ENCODE measurements around the gene SCAMP5. TPM values are rescaled to one million over a fixed set of nuclear protein-coding genes. Genes with fewer than 3 reads are reported as not detected.
A peak's percentile ranks its signal among the peaks of the same experiment; 100 is the strongest.

The SCAMP5 gene, protein sequence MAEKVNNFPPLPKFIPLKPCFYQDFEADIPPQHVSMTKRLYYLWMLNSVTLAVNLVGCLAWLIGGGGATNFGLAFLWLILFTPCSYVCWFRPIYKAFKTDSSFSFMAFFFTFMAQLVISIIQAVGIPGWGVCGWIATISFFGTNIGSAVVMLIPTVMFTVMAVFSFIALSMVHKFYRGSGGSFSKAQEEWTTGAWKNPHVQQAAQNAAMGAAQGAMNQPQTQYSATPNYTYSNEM
- 1 to 10 TPM in 1 of 2 experiments, under 1 TPM in 1; 0.65 to 1.1 TPM for total RNA-seq

DNA sequence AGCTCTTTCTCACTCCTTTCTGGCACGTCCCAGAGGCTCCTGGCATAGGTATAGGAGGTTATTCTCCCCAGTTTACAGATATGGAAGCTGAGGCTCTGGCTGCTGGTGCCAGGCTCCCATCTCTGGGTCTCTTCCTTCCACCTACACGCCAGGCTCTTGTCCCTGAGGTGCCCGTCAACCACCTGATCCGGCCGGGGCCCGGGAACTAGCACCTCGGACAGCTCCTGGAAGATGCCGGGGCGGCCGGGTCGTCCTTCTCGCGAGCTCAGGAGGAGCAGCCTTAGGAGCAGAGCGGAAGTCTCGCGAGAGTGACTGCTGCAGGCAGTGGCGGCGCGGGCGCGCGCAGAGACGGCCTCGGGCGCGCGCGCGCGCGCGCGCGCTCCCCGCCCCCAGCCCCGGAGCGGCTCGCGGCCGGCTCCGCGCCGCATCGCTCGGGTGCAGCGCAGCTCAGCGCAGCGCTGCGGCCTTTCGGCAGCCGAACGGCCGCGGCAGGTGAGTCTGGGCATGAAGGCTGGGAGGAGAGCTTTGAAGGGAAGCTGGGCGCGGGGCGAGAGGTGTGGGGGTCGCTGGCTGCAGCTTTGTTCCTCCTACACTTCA lies at the start of gene SCAMP5:
Gene SCAMP5, plus strand, starts transcription at position 382 of the 597 bp plus-strand sequence. CDS start 16,277 bp downstream, outside the sequence.
- peak; percentile 99 for ATAC-seq
- POLR2A ChIA-PET, result interaction anchor here (0.9 to 2.2 kb wide), 6 partner anchors 10 to 44 kb away, joined by 3 to 7 read pairs (median 3); partner anchors contain the start of genes PPCDC and RPP25
- Mint-ChIP-seq H3K27ac (no peak within 1 kb of the TSS), H3K4me3 (peak within 1 kb of the TSS; percentile 68), H3K4me1 (ENCODE audit: low read depth) (peaks cover 11% of the 10 kb centered on the region), H3K9me3 (no peaks in the 10 kb centered on the region), H3K27me3 (peaks cover 37% of the 10 kb centered on the region), H3K36me3 (ENCODE audit: low read depth) (no peaks in the 10 kb centered on the region)
- DNase-seq, result peak; percentile 96
- intact Hi-C loops (cut with micrococcal nuclease), result no loop called here
- CTCF ChIA-PET, result interaction anchor here (0.5 to 1.2 kb wide), 5 partner anchors 13 to 209 kb away, joined by 3 read pairs; partner anchors contain the start of gene C15orf39
- TF ChIP-seq, protein P1, sequence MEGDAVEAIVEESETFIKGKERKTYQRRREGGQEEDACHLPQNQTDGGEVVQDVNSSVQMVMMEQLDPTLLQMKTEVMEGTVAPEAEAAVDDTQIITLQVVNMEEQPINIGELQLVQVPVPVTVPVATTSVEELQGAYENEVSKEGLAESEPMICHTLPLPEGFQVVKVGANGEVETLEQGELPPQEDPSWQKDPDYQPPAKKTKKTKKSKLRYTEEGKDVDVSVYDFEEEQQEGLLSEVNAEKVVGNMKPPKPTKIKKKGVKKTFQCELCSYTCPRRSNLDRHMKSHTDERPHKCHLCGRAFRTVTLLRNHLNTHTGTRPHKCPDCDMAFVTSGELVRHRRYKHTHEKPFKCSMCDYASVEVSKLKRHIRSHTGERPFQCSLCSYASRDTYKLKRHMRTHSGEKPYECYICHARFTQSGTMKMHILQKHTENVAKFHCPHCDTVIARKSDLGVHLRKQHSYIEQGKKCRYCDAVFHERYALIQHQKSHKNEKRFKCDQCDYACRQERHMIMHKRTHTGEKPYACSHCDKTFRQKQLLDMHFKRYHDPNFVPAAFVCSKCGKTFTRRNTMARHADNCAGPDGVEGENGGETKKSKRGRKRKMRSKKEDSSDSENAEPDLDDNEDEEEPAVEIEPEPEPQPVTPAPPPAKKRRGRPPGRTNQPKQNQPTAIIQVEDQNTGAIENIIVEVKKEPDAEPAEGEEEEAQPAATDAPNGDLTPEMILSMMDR (IDR thresholded peaks at IDR 0.05), result no peak

DNA sequence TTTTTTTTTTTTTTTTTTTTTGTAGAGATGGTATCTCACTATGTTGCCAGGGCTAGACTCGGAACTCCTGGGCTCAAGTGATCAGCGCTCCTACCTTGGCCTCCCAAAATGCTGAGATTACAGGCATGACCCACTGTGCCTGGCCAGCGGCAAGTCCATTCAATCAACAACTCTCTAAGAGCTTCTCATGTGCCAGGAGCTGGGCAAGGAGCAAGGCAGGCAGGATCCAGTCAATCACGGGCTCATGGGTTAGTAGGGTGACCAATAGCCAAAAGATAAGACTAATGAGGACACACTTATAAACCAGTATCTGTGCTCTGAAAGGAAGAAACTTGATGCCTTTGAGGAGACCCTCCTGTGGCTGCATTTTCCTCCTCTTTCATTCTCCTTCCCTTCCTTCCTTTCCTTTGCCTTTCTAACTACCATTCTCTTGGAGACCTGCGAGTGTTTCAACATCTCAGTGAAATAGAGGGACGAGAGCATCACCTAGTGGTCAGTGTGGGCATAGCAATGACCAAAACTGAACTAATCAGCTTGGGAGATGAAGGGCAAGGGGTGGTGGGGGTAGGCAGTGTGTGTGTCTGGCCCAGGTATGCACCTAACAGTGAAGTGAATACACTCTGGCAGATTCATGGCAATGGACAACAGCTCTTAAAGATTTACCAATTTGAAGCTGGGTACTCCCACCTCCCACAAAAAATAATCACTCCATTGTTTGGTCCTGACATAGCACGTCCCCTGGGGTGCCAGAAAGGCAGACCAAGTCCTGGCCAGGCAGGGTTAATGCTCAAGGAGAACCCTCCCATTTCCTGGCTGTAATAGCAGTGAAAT lies 45.1 kb upstream of the SCAMP5 start:
- intact Hi-C loops (cut with micrococcal nuclease), result no loop called here
- no peak overlapping the region for H3K4me3 Mint-ChIP-seq
- POLR2A ChIA-PET, result interaction anchor here (0.7 to 1.4 kb wide), 4 partner anchors 12 to 266 kb away, joined by 3 to 4 read pairs (median 3); partner anchors contain the start of genes COX5A, PPCDC and SCAMP5

DNA sequence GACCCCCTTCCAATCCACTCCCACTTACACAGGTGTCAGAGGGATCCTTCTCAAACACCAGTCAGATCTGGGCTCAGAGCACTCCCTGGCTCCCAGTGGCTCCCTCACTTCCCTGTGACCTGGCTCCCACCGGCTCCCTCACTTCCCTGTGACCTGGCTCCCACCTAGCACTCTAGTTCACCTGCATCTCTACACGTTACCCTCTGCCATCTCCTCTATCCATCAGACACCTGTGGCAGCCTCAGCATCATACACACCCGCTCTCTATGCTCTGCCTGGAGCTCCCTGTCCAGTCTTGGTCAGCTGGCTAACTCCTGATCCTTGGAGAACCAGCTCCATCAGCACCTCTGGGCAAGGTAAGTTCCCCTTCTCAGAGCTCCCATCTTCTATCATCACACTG lies 44.4 kb upstream of the SCAMP5 start:
- ATAC-seq (no peak), DNase-seq (no peak)
- no peak overlapping the region for H3K4me3 Mint-ChIP-seq
- intact Hi-C loops (cut with micrococcal nuclease), result no loop called here
- TF ChIP-seq, protein P1 (IDR thresholded peaks at IDR 0.05), result no peak
- H3K4me1 Mint-ChIP-seq (ENCODE audit: low read depth), result peaks cover 16% of the 10 kb centered on the region
- ChIA-PET POLR2A (interaction anchor here (0.7 to 1.4 kb wide), 4 partner anchors 13 to 267 kb away, joined by 3 to 4 read pairs (median 3); partner anchors contain the start of genes COX5A, PPCDC and SCAMP5), CTCF (interaction anchor here (0.5 to 4.1 kb wide), 38 partner anchors 9 to 317 kb away, joined by 3 to 36 read pairs (median 4); partner anchors contain the start of genes COX5A, FAM219B, PPCDC and SCAMP5)
- H3K27ac Mint-ChIP-seq, result no peak overlapping the region
- H3K9me3 Mint-ChIP-seq, result no peaks in the 10 kb centered on the region
- H3K36me3 Mint-ChIP-seq (ENCODE audit: low read depth), result no peaks in the 10 kb centered on the region
- no peaks in the 10 kb centered on the region for H3K27me3 Mint-ChIP-seq

More for the DNA sequence above, 45.1 kb upstream of the SCAMP5 start:
- Mint-ChIP-seq H3K36me3 (ENCODE audit: low read depth) (no peaks in the 10 kb centered on the region), H3K27ac (no peak overlapping the region), H3K9me3 (no peaks in the 10 kb centered on the region), H3K4me1 (ENCODE audit: low read depth) (peaks cover 12% of the 10 kb centered on the region), H3K27me3 (no peaks in the 10 kb centered on the region)
- CTCF ChIA-PET, result interaction anchor here (0.5 to 4.1 kb wide), 42 partner anchors 8 to 316 kb away, joined by 3 to 36 read pairs (median 6); partner anchors contain the start of genes COX5A, FAM219B, PPCDC and SCAMP5
- TF ChIP-seq, protein P1 (IDR thresholded peaks at IDR 0.05), result peak; percentile 96
- peak; percentile 89 for DNase-seq
- ATAC-seq, result peak; percentile 92

DNA sequence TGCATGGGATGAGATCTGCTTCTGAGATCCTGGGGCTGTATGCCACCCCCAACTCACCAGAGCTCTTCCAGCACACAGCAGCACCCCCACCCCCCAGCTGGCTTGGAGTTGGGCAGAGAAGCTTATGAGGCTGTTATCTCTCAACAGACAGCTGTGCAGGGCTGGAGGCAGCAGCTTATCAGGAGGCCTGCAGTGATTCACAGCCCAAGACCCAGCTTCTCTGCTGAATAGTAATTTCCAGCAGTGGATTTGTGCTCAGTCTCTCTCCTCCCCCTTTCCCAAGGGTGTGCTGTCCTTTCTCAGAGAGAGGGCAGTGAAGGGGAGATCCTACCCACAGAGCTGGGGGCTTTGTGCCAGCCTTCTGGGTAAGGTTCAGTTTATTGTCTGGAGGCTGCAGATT lies 40.8 kb upstream of the SCAMP5 start:
- POLR2A ChIA-PET, result interaction anchor here (1.0 to 1.8 kb wide), 3 partner anchors 33 to 116 kb away, joined by 3 to 5 read pairs (median 3); partner anchors contain the start of gene PPCDC
- peaks cover 36% of the 10 kb centered on the region for H3K4me1 Mint-ChIP-seq (ENCODE audit: low read depth)

More for the DNA sequence above, 40.8 kb upstream of the SCAMP5 start:
- DNase-seq, result no peak
- H3K4me3 Mint-ChIP-seq, result peak overlapping the region; percentile 69
- H3K36me3 Mint-ChIP-seq (ENCODE audit: low read depth), result no peaks in the 10 kb centered on the region
- no peaks in the 10 kb centered on the region for H3K9me3 Mint-ChIP-seq
- intact Hi-C loops (cut with micrococcal nuclease), result no loop called here
- CTCF ChIA-PET, result interaction anchor here (1.0 to 4.1 kb wide), 7 partner anchors 11 to 320 kb away, joined by 3 to 20 read pairs (median 5); partner anchors contain the start of gene FAM219B
- H3K27ac Mint-ChIP-seq, result no peak overlapping the region
- H3K27me3 Mint-ChIP-seq, result peaks cover 21% of the 10 kb centered on the region
- TF ChIP-seq, protein P1 (IDR thresholded peaks at IDR 0.05), result no peak
- no peak for ATAC-seq
